ENCODE measurements around the gene STXBP4.

Gene STXBP4

DNA sequence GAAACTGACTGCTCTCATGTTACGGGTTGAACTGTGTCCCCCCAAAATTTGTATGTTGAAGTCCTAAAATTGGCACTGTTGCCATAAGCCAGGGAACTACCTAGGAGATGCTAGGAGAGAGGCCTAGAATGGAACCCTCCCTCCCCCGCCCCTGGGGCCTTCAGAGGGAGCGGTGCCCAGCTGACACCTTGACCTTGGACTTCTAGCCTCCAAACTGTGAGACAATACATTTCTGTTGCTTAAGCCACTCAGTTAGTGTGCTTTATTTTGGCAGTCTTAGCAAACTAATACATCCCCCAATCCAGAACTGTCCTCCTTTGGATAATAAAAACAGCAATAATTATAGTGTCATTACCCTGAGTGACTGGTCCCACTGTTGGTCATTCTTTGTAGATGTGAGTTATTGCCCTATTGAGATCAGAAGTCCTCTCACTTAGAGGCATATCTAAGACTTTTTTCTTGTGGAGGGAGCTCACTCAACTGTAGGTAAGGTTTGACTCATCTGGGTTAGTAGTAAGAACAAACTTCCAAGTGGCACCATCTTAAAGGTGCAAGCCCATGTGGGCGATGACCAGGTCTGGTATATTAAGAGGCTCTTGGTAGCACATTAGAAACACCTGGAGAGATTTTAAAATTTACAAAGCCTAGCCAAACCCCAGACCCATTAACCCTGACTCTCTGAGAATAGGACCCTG is 203.2 kb downstream of the STXBP4 start:
- DNase-seq (ENCODE audit: low read depth): no peak

DNA sequence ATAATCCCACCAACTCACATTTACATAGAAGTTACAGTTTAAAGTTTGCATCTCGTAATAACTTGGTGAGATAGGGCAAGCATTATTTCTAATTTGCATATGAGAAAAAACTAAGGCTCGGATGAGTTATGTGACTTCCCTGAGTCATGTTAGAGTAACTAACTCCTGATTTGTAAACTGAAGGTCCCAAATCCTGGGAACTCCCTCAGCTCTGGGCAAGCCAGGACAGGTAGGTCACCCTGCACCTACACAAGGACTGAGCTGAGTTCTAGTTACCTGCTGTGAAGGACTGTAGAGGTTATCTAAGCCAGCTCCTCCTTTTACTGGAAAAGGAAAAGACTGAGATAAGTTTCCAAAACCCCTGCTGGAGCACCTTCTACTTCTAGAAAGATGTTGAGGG is 204.0 kb downstream of the STXBP4 start:
- DNase-seq (ENCODE audit: low read depth): no peak

DNA sequence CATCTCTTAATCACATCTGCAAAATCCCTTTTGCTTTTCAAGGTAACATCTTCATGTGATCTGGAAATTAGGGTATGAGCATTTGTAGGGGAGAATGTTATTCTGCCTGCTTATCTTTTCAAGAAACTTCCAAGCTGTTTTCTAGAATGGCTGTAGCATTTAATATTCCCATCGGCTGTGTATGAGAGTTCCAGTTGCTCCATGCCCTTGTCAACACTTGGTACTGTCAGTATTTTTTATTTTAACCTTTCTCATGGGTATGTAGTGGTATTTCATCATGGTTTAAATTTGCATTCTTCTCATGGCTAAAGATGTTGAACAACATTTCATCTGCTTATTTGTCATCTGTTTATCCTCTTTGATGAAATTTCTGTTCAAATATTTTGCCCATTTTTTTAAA is 205.6 kb downstream of the STXBP4 start:
- no peak for DNase-seq (ENCODE audit: low read depth)

DNA sequence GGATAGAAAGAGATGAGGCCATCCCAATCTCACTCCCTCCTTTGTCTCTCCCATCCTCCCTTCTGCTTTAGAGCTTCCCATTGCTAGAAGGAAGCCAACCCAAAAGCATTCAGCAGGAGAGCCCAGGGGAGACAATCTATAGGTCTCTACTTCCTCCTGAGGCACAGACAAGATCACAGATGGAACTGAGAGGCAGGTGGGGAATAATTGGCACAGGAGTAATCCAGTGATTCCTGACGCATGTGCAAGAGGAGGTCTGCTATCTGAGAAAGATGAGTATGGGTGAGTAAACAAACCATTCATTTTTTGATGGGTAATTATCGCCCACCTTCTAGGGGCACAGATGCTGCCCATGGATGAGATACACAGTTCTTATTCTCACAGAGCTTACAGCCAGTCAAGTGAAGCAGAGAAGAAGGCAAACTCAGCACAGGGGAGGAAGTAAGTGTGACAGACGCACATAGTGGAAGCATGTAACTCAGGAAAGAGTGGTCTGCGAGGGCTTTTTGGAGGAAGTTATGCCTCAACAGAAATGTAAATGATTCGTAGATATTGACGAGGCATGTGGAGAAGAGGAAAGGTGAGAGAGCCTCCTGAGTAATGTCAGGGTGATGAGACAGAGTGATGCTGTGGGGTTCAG is 207.3 kb downstream of the STXBP4 start:
- no peak for DNase-seq (ENCODE audit: low read depth)

DNA sequence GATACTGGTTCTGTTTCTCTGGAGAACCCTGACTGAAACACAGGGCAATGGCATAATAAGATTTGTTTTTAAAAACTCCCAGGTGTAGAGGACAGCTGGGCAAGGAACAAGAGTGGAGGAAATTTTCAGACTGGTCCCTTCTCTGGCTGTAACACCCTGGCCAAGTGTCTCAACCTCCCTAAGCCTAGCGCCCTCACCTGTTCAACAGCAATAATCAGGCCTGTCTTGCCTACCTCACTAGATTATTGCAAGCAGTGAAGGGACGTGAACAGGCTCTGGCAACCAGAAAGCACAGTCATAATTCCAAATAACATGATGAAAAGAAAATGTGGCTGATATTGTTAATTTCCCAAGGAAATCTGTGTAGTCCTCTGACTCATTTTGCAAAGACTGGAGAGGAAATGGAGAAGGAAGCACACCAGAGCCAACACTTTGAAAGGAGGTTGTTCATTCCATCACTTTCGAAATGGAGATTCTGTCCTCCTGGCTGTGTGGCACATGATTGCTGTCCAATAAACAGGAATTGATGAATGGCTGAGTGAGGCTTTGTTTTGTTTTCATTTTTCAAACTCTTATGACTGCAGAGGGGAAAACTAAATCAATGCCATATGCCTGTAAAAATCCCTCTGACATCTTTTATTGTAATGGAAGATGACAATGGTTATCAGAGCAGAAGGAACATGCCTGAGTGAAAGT is 208.7 kb downstream of the STXBP4 start:
- DNase-seq (ENCODE audit: low read depth): no peak

DNA sequence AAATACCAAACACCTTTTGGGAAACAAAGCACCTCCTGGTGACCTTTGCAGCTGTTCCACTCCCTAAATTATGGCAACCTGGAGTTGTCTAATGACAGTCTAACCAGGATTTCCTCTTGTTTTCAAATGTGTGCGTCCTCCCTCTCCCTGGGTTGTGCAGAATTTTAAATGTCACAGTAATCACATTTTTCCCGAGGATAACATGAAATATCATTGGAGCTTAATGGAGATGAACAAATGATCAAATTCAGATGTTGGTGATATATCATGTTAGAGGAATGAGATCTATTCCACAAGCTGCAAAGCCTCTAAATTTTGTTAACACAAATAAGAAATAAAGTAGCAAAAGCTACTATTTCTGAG is 209.3 kb downstream of the STXBP4 start:
- DNase-seq (ENCODE audit: low read depth): no peak

DNA sequence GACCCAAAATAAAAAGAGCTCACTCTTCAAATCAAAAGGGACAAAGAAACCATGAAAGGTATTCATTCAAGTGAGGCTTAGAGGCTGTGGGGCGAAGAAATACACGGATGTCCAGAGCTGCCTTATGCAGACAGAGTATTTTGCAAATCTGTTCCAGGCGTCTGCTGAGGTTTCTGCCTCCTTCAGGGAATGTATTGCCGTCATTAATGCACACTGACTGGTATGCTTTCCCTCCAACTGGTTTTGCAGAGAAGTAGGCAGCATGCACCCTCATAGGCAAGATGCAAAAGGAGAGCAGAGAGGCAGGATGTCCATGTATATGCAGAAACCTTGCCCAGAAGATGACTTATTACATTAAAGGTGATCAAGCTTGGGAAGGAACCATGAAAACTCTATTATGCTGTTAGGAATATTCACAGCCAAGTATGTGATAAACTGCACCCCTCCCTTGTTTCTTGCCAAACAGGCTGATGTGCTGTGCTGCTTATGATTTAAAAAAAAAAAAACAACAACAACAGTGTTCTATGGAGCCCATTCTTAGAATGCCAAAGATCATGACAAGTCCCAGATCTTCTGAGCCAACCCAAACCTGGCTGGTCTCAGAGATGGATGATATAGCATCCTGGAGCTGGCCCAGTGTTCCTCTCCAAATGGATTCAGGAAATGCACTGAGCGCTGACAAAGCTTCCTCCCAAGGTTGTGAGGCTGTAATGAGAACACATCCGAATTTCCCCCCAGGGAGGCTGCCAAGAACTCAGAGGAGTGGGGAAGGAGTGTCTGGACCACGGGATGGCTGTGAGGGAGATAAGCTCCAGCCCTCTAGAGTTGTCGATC is 218.6 kb downstream of the STXBP4 start:
- DNase-seq (ENCODE audit: low read depth): no peak

DNA sequence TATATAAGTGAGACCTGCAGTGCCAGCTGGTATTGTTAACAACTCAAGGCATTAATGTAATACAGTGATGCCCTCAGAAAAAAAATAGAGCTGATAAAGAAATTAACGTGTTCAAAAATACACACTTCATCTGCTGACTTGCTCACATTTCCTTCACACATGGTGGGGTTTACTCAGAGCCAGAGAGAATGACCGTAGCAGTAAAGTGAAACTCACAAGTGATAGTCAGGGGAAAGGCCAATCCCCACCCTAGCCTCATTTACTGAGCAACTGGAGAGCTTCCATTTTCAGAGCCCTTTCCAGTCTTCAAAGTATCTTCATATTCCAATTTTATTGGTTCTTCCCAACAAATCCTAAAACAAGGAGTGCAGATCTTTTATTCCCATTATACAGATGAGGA is 222.2 kb downstream of the STXBP4 start:
- no peak for DNase-seq (ENCODE audit: low read depth)

DNA sequence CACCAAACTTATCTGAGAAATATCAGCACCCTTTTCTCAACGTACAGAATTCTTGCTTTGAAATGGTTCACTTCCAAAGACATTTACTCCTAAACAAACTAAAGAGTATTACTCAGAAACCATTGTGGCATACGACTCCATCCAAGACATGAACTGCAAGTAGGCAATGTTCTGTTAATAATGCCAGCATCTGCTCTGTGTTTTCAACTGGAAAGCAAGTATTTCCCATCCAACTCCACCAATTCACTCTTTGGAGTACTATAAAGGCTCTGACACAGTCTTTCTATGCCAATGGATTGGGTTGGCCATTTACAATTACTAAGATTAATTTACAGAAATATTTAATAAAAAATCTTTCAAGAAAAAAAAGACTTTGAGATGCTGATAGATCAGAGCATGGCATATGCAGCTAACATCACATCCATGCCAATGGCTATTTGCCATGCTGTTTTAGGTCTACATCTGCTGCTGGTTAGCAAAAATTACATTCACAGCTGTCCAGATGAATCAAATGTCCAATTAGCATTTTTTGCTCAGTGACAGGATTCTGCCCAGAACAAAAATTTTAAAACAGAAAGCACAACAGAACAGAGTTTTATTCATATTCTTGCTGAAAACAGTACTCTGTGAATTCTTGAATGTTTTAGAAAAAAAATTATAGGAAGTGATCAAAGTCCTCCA is 230.3 kb downstream of the STXBP4 start:
- DNase-seq (ENCODE audit: low read depth): no peak

DNA sequence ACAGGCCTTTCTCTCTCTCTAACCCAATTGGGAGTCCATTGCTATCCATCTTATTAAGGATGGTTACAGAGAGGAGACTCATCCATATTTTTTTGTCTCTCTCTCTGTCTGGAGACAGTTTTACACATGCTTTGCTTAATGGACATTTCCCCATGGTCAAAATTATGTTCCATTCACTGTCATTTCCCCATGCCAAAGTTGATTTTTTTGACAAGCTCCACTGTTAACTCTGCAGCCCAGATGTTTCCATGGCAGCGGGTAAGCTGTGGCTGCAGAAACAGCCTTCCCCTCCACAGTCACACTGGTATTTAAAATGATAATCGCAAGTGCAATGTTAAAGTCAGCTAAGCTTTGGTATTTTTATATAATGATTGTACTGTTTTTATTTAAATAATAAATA is 232.3 kb downstream of the STXBP4 start:
- no peak for DNase-seq (ENCODE audit: low read depth)

DNA sequence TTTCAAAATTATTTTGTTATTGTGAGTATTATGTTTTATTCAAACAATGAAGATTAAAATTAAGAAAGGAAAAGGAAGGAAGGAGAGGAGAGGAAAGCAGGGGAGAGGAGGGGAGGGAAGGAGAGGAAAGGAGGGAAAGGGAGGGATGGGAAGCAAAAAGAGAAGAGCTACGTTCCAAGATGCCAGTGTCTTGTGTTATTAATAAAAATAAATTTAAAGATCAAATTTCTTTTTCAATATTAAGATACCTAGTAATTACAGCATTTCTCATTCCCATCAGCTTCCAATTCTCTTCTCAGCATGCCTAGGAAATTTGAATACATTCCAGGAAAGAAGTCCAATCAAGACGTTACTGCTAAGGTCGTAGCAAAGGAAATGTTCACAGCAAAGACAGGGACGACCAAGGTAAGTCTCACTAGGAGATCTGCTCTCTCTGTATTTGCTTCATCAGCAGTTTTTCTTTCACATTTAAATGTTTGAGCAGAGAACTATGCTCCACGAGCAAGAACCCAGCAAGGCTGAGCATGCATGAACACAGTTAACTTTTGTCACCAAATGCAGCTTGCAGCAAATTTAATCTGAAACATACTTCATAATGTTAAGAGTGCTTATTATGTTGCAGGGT is 232.9 kb downstream of the STXBP4 start:
- no peak for DNase-seq (ENCODE audit: low read depth)

DNA sequence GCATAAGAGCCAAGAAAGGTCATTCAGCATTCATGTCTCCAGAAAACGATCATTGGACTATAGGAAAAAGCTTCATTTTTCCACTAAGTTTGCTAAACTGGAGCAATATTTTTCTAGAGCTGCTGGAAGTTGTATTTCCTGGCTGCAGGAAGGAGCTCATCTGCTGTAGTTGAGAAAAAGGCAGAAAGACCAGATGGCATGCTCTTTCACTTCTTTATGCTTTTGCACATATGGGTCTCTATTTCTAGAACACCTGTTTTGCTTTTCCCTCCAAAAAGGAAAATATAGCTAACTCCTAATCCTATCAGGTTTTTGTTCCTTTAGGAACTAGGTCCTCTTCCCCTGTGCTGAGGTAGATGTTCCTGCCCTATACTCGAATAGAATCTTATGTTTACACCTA is 234.3 kb downstream of the STXBP4 start:
- no peak for DNase-seq (ENCODE audit: low read depth)

DNA sequence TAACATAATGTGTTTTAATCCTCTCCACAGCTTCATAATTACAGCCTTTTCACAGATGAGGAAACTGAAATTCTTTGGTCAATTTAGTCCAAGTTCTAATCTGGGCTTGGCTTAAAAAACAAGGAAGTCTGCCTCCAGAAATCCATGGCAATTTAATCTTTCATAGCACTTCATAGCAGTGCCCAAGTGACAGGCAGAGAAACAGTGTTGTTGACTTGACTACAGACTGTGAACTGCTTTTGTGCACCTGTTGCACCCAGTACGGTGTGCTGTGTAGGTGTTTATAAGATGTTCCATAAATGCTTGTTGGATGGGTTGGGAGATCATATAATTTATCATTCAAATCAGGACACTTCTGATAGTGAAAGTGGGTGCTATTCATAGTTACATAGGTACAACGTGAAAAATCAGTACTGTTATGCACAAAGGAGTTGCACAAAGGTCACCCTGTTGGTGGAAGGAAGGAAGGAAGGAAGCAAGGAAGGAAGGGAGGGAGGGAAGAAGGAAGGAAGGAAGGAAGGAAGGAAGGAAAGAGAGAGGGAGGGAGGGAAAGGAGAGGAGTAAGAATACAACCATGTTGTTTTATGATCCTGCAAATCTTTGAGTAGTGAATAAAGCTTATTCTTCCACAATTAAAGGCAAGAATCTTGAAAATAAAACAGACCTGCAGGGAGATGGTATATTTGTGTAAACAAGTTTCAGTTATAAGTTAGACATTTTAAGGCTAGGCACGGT is 239.7 kb downstream of the STXBP4 start:
- no peak for DNase-seq (ENCODE audit: low read depth)

DNA sequence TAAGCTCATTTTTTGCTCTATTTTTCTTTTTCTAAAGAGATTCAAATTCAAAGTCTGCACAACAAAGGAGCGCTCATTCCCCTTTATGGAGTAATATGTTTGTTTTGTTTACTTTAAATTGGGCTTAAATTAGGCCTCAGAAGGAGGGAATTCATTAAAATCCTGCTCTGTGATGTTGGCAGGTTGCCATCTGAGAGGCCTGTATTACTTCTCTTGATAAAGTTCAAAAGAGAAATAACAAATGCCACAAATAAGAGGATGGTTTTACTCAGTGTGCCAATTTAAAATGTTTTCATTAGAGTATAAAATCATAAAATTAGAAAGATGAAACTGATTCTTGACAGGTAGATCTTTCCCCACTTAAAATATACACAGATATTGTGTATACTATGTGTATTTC is 241.7 kb downstream of the STXBP4 start:
- no peak for DNase-seq (ENCODE audit: low read depth)

DNA sequence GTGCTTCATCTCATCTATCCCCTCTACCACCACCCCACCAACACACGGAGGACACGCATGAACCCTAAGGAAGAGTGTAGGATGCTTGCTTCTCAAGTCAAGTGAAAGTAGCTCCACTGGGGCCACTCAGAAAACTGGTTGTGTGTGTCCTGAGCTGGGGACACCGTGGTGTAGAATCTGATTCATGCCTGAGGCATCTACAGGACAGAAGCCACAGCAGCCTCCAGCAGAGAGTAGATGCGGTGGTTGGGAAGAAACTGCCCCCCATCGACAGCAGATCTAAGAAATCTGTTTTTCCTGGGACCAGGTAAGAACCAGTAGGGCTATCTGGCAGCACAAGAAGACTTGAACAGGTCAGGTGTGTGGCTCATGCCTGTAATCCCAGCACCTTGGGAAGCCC is 244.3 kb downstream of the STXBP4 start:
- DNase-seq (ENCODE audit: low read depth): no peak

DNA sequence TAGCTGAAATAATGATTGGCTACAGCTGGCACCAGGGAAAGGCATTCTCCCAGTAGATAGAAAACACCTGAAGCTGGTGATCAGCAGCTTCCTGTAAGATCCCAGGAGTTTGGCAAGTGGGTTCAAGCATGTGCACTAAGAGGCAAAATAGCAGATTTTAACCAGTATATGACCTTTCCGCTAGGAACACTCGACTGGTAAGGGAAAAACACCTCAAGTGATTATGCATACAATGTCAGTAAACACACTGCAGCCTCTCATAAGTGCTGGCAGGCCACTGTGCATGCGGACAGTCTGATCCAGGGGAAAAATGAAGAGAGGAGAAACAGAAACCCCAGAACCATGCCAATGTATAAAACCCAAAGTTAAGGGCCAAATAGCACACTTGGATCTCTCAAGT is 247.1 kb downstream of the STXBP4 start:
- DNase-seq (ENCODE audit: low read depth): no peak

DNA sequence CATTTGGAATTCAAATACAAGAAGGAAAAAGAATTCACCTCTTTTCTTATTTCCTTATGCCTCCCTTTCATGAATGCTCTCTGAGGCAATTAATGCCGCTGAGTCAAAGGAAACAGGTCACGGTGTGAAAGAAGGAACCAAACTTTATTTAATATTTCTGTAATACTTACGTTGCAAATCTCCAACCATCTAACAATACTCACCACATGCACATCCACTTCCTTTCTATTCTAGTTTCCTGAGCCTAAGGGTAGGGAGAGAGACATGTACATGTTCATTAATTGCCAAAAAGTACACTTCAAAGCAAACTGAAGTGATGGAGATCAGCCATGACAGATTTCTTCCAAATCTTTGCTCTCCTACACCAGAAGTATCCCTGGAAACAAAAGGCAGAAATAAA is 248.3 kb downstream of the STXBP4 start:
- no peak for DNase-seq (ENCODE audit: low read depth)

DNA sequence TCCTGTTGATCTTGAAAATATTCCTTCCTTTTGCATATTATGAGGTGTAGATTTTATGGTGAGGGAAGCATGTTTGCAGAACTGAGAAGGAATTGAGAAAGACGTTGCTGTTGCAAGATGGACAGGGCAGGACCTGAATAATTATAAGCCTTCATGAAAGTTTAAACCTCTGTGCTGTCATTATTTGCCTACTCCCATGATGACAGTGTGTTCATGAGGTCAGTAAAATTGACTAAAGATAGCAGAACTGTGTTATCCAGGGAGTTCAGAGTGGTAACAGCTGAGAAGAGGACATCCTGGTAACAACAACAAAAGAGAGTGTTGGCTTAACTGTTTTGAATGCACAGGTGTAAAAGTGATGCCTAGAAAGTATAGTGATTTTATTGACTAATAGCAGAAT is 250.9 kb downstream of the STXBP4 start:
- DNase-seq (ENCODE audit: low read depth): no peak

DNA sequence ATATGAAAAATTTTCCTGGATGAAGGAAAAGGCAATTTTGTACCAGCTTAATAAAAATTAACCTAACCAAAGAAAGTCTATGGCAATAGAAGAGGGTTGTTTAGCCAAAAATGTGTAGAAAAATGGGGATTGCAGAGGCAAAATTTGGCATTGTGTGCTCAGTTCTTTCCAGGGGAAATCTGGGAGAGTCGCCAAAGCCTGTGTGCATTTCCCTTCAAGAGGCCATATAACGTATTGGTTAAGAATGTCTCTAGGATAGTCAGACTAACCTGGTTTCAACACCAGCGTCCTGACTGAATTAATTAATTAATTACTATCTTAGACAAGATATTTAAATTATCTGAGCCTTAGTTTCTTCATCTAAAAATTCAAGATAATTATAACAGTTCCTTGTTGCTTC is 251.4 kb downstream of the STXBP4 start:
- DNase-seq (ENCODE audit: low read depth): no peak

All from activated gamma-delta T cell treated with anti-CD3 and anti-CD28 coated beads, Interleukin-2, amount 50 U/mL, for 16 hours (primary cell).